Naive thymus-derived CD8-positive, alpha-beta T cell (primary cell): ENCODE measurements around the gene CCDC107. TPM values are rescaled to one million over a fixed set of nuclear protein-coding genes. Genes with fewer than 3 reads are reported as not detected.
"Not testable (repeated sequence)": the region's sequence is repeated elsewhere in the genome, so short reads cannot be mapped to it uniquely, and the experiment has no call there.

Experiments used
- ATAC-seq, 2 donors: fragments of 150-1000 bp; cut with Tn5 transposase in 1 of 2; sonication (Bioruptor Pico), chemical (Tn5 transposase) in 1 of 2; 1 replicate in 1 of 2; 2 replicates in 1 of 2; pipeline ENCODE4 v1.10.0; 2021; ENCODE audit warnings: mild to moderate bottlenecking in 2 of 2, moderate library complexity in 2 of 2
- POLR2A ChIA-PET: fragments of 350-600 bp; sonication (Branson Sonifier 250); formaldehyde crosslinking; loops from one replicate; lab custom pipeline; 2021; ENCODE audit warnings: antibody characterized with exemption; lab: Charles Lee
- DNase-seq, 10 donors: peaks; one replicate each; pipeline versions ENCODE4 v3.0.0 to v3.0.0-alpha.2; 2020 to 2022
- H3K27ac Mint-ChIP-seq, 10 donors: one replicate each; pipeline ENCODE4 v1.8.0; 2020 to 2022; ENCODE audit warnings: mild to moderate bottlenecking in 10 of 10, mixed read lengths in 10 of 10, moderate library complexity in 4 of 10, inconsistent platforms in 1 of 10
- H3K27me3 Mint-ChIP-seq, 5 donors: one replicate each; pipeline ENCODE4 v1.8.0; 2021 to 2022; ENCODE audit warnings: mixed read lengths in 5 of 5
- H3K36me3 Mint-ChIP-seq, 3 donors: one replicate each; pipeline ENCODE4 v1.8.0; 2020 to 2022; ENCODE audit warnings: mixed read lengths in 3 of 3, mild to moderate bottlenecking in 2 of 3, inconsistent platforms in 1 of 3
- H3K4me1 Mint-ChIP-seq, 4 donors: one replicate each; pipeline ENCODE4 v1.8.0; 2021 to 2022; ENCODE audit warnings: mixed read lengths in 4 of 4
- H3K4me3 Mint-ChIP-seq, 10 donors: one replicate each; pipeline ENCODE4 v1.8.0; 2020 to 2022; ENCODE audit warnings: mild to moderate bottlenecking in 10 of 10, mixed read lengths in 10 of 10, moderate library complexity in 6 of 10, inconsistent platforms in 1 of 10
- H3K9me3 Mint-ChIP-seq, 9 donors: one replicate each; pipeline ENCODE4 v1.8.0; 2020 to 2022; ENCODE audit warnings: mixed read lengths in 9 of 9, mild to moderate bottlenecking in 3 of 9, inconsistent platforms in 1 of 9, moderate library complexity in 1 of 9
- polyA plus RNA-seq, 3 donors: library from polyadenylated mRNA; unstranded; fragments of 300-500 nt; fragmentation: Illumina TruSeq; gene quantifications; one replicate each; pipeline ENCODE4 v1.2.3, GENCODE V29; 2021
- total RNA-seq, 8 experiments: library from RNA in 2 of 8; stranded (reverse) in 2 of 8; gene quantifications; one replicate each; pipeline ENCODE4 v1.2.3 and lab custom pipeline; 2021 to 2026

CCDC107 gene
- total and polyA plus RNA-seq, 5 experiments from 2014 or later = 13.8 to 59.0 (median 45.9) TPM

DNA sequence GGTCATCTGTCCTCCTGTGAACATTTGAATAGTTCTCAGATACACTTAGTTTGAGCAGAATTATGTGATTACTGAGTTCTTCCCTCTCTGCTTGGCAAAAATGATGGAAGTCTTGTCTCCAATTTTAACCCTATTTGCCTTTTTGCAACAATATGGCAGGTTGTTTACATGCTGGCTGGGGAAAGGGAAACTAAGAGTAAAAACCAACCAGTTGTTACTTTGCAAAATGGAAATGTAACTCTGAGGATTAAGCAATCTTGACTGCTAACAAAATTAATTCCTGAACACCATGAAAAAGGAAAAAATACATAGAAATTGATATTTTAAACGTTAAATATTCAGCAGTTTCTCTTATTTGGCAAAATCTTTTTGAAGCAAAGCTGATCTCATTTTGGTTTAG is 18.5 kb upstream of the CCDC107 start:
- no peak for ATAC-seq
- peaks cover 0 to 4% (median 2%) of the 10 kb centered on the region in 3 donors for H3K36me3 Mint-ChIP-seq
- peak overlapping the region in 9 of 10 donors; percentile 24 to 93 (median 81) for H3K27ac Mint-ChIP-seq
- no peak for DNase-seq
- no peaks in the 10 kb centered on the region for H3K27me3 Mint-ChIP-seq
- POLR2A ChIA-PET = interaction anchor here (1.0 to 2.5 kb wide), 5 partner anchors 8 to 92 kb away, joined by 4 to 7 read pairs (median 6); partner anchors contain the start of genes CCDC107, RMRP, SIT1 and TESK1
- no peaks in the 10 kb centered on the region for H3K9me3 Mint-ChIP-seq
- H3K4me1 Mint-ChIP-seq = peaks cover 22 to 94% (median 63%) of the 10 kb centered on the region in 4 donors
- peak overlapping the region in 7 of 10 donors; percentile 1 to 66 (median 50) for H3K4me3 Mint-ChIP-seq

GRCh38 chr9:35640431-35640830 is 17.7 kb upstream of the CCDC107 start:
- H3K4me1 Mint-ChIP-seq = peaks cover 20 to 93% (median 64%) of the 10 kb centered on the region in 4 donors
- H3K9me3 Mint-ChIP-seq, H3K4me3 Mint-ChIP-seq, DNase-seq, H3K27me3 Mint-ChIP-seq, H3K36me3 Mint-ChIP-seq, ATAC-seq: not testable (repeated sequence)
- POLR2A ChIA-PET = interaction anchor here (2.0 to 2.5 kb wide), 2 partner anchors 18 to 35 kb away, joined by 4 to 7 read pairs; partner anchors contain the start of genes CCDC107, RMRP and TESK1
- H3K27ac Mint-ChIP-seq = peak overlapping the region in 5 of 10 donors; percentile 15 to 92 (median 67)

DNA sequence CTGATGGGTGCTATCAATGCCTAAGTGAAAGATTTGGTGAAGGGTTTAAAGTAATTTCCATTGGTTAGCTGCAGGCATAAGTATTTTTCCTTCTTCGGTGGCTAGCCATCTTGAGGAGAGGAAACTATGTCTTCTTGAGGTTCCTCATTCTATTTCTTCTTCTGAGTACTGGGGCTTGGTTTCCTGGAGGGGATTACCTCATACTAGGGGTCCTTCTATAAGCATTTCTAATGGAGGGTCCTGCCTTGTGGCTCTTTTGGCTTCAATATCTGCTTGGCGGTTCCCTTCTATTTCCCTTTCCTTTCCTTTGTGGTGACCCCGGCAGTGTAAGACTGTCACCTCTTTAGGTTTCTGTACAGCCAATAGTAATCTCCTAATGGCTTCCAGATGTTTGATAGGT is 16.6 kb upstream of the CCDC107 start:
- DNase-seq, POLR2A ChIA-PET, H3K27me3 Mint-ChIP-seq, H3K4me3 Mint-ChIP-seq, ATAC-seq, H3K36me3 Mint-ChIP-seq, H3K9me3 Mint-ChIP-seq: not testable (repeated sequence)
- Mint-ChIP-seq H3K27ac (peak overlapping the region in 4 of 10 donors; percentile 27 to 69 (median 54)), H3K4me1 (peaks cover 22 to 93% (median 62%) of the 10 kb centered on the region in 4 donors)

GRCh38 chr9:35643046-35643445 is 15.0 kb upstream of the CCDC107 start:
- DNase-seq (no peak), ATAC-seq (no peak)
- POLR2A ChIA-PET = interaction anchor here (0.6 to 8.6 kb wide), 3 partner anchors 13 to 24 kb away, joined by 3 to 180 read pairs (median 4); partner anchors contain the start of genes CCDC107 and RMRP
- Mint-ChIP-seq H3K4me3 (peak overlapping the region in 1 of 10 donors; percentile 4), H3K27ac (peak overlapping the region in 3 of 10 donors; percentile 38 to 62 (median 50)), H3K9me3 (no peaks in the 10 kb centered on the region), H3K4me1 (peaks cover 25 to 89% (median 57%) of the 10 kb centered on the region in 4 donors), H3K27me3 (no peaks in the 10 kb centered on the region), H3K36me3 (peaks cover 0 to 4% (median 2%) of the 10 kb centered on the region in 3 donors)

DNA sequence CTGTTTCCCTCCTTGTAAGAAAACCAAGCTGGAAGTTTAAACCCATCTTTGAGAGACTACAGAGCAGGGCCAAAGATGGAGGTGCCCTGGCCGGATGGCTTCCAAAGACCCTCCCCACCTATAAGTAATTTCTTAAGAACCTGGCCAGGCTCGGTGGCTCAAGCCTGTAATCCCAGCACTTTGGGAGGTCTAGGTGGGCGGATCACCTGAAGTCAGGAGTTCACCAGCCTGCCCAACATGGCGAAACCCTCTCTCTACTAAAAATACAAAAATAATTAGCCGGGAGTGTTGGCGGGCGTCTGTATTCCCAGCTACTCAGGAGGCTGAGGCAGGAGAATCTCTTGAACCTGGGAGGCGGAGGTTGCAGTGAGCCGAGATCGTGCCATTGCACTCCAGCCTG is 12.4 kb upstream of the CCDC107 start:
- H3K27ac Mint-ChIP-seq = peak overlapping the region; percentile 95 to 98 (median 96)
- not testable (repeated sequence) for ATAC-seq, H3K9me3 Mint-ChIP-seq, H3K36me3 Mint-ChIP-seq, DNase-seq, H3K27me3 Mint-ChIP-seq
- peak overlapping the region; percentile 89 to 98 (median 96) for H3K4me3 Mint-ChIP-seq
- peaks cover 26 to 85% (median 53%) of the 10 kb centered on the region in 4 donors for H3K4me1 Mint-ChIP-seq
- POLR2A ChIA-PET = interaction anchor here (0.6 to 8.6 kb wide), 18 partner anchors 13 to 185 kb away, joined by 3 to 180 read pairs (median 6); partner anchors contain the start of genes CCDC107, CD72, CREB3 and RMRP

DNA sequence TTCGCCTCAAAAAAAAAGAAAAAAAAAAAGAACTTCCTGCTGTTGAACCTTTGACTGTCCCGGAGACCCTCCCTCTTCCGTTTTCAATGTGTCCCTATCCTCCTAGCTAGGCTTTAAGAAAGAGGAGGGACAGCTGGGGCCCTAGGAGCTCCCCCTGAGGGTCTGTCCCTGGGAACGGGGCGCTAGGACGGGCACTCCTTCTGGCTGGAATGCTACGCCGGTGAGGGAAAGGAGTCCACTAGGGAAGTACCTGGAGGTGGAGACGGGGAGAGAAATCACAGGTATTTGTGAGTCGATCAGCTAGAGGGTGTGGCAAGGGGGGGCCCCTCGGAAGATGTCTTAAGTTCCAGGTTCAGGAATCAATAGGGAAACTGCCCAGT is 11.9 kb upstream of the CCDC107 start:
- H3K4me1 Mint-ChIP-seq = peaks cover 29 to 85% (median 54%) of the 10 kb centered on the region in 4 donors
- POLR2A ChIA-PET = interaction anchor here (0.6 to 8.6 kb wide), 17 partner anchors 13 to 185 kb away, joined by 3 to 180 read pairs (median 8); partner anchors contain the start of genes CCDC107, CD72, CREB3 and RMRP
- H3K27me3 Mint-ChIP-seq = no peaks in the 10 kb centered on the region
- peaks cover 0 to 3% (median 0%) of the 10 kb centered on the region in 3 donors for H3K36me3 Mint-ChIP-seq
- peak overlapping the region; percentile 89 to 98 (median 96) for H3K4me3 Mint-ChIP-seq
- DNase-seq = peak in 1 of 10 donors; percentile 27
- no peaks in the 10 kb centered on the region for H3K9me3 Mint-ChIP-seq
- peak overlapping the region; percentile 95 to 98 (median 96) for H3K27ac Mint-ChIP-seq
- ATAC-seq = no peak

DNA sequence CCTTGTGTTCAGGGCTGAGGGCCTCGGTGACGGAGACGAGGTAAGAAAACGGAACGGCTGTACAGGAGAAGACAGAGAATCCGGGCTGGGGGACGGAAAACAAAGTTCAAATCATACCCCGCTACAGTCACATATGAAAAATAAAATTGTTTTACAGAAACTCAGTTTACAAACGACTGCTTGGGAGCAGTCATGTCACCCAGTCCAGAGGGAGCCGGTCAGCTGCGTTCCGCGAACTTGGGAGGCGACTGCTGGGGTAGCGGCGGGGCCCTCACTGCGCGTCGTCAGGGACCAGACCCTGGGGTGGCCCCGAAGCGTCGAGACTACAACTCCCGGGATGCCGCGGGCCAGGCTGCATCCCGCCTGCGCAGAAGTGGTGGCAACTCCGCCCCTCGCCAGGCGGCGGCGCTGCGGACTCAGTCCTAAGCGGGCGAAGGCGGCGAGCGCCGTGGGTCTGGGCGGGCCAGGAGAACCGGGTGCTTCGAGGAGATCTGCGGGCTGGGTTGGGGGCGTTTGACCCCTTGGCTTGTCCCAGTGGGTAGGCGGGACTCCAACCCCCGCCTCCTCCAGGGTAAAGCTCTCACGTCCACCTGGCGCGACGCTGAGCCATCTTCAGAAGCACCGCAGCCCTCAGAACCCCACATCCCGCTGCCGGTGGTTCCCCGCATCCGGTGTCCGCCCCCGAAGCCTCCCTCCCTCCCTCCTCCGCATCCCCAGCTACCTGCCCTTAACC is 11.4 kb upstream of the CCDC107 start:
- Mint-ChIP-seq H3K27ac (peak overlapping the region; percentile 95 to 98 (median 96)), H3K27me3 (no peaks in the 10 kb centered on the region), H3K36me3 (peaks cover 0 to 3% (median 0%) of the 10 kb centered on the region in 3 donors), H3K4me1 (peaks cover 32 to 85% (median 55%) of the 10 kb centered on the region in 4 donors), H3K4me3 (peak overlapping the region; percentile 89 to 98 (median 96)), H3K9me3 (no peaks in the 10 kb centered on the region)
- POLR2A ChIA-PET = interaction anchor here (0.5 to 8.6 kb wide), 26 partner anchors 8 to 1009 kb away, joined by 3 to 180 read pairs (median 6); partner anchors contain the start of genes CCDC107, CD72, CREB3 and RMRP
- DNase-seq (peak; percentile 83 to 96 (median 92)), ATAC-seq (peak; percentile 81 to 83)

GRCh38 chr9:35649431-35650340 is 8.4 kb upstream of the CCDC107 start:
- Mint-ChIP-seq H3K36me3 (peaks cover 0 to 3% (median 0%) of the 10 kb centered on the region in 3 donors), H3K27ac (peak overlapping the region; percentile 90 to 98 (median 96)), H3K9me3 (no peaks in the 10 kb centered on the region), H3K4me1 (peaks cover 32 to 78% (median 58%) of the 10 kb centered on the region in 4 donors), H3K27me3 (no peaks in the 10 kb centered on the region), H3K4me3 (peak overlapping the region; percentile 89 to 98 (median 94))
- POLR2A ChIA-PET = interaction anchor here (0.7 to 8.6 kb wide), 24 partner anchors 9 to 570 kb away, joined by 3 to 180 read pairs (median 4); partner anchors contain the start of genes ARHGEF39, CCDC107, CD72 and CREB3
- peak in 8 of 10 donors; percentile 28 to 76 (median 52) for DNase-seq
- peak; percentile 18 to 23 for ATAC-seq

- H3K27ac Mint-ChIP-seq = peak within 1 kb of the TSS; percentile 93 to 98 (median 96)
- POLR2A ChIA-PET = interaction anchor here (0.8 to 8.6 kb wide), 19 partner anchors 8 to 571 kb away, joined by 3 to 180 read pairs (median 6); partner anchors contain the start of genes ARHGEF39, CCDC107, CD72 and CREB3
- no peaks in the 10 kb centered on the region for H3K27me3 Mint-ChIP-seq
- no peaks in the 10 kb centered on the region for H3K9me3 Mint-ChIP-seq
- peaks cover 0 to 3% (median 0%) of the 10 kb centered on the region in 3 donors for H3K36me3 Mint-ChIP-seq
- DNase-seq = peak in 5 of 10 donors; percentile 46 to 65 (median 48)
- ATAC-seq = no peak
- H3K4me1 Mint-ChIP-seq = peaks cover 32 to 73% (median 56%) of the 10 kb centered on the region in 4 donors
- H3K4me3 Mint-ChIP-seq = peak within 1 kb of the TSS; percentile 89 to 98 (median 94)
These were observed 7.5 kb upstream of the CCDC107 start, which contains the start of gene SIT1 for GRCh38 chr9:35650341-35651158. Gene SIT1, minus strand, starts transcription at chr9:35650931. Its CDS starts 78 bp downstream, at chr9:35650853.

DNA sequence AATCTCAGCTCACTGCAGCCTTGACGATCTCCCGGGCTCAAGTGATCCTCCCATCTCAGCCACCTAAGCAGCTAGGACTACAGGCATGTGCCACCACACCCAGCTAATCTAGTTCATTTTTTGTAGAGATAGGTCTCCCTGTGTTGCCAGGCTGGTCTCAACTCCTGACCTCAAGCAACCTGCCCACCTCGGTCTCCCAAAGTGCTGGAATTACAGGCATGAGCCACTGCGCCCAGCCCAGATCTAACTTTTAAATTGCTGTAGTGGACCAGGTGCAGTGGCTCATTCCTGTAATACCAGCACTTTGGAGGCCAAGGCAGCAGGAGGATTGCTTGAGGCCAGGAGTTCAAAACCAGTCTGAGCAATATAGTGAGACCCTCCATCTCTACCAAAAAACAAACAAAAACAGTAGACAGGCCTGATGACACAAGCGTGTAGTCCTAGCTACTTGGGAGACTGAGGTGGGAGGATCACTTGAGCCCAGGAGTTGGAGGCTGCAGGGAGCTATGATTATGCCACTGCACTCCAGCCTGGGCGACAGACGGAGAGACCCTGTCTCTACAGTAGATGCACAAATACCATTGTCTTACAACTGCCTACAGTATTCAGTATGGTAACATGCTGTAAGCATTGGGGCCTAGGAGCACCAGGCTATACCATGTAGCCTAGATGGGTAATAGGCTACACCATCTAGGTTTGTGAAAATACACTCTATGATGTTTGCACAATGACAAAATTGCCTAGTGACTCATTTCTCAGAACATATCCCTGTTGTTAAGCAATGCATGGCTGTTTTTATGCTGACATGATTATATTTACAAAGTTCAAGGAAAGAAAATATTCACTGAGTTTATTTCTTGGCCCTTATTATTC is 5.9 kb upstream of the CCDC107 start:
- POLR2A ChIA-PET = interaction anchor here (0.7 to 4.1 kb wide), 3 partner anchors 12 to 79 kb away, joined by 3 to 36 read pairs (median 4); partner anchors contain the start of genes CREB3 and TLN1
- DNase-seq = no peak
- H3K4me1 Mint-ChIP-seq = peaks cover 36 to 75% (median 62%) of the 10 kb centered on the region in 4 donors
- ATAC-seq = no peak
- peaks cover 0 to 3% (median 0%) of the 10 kb centered on the region in 3 donors for H3K36me3 Mint-ChIP-seq
- H3K9me3 Mint-ChIP-seq = no peaks in the 10 kb centered on the region
- no peaks in the 10 kb centered on the region for H3K27me3 Mint-ChIP-seq
- peak overlapping the region in 9 of 10 donors; percentile 49 to 96 (median 93) for H3K27ac Mint-ChIP-seq
- peak overlapping the region; percentile 28 to 98 (median 93) for H3K4me3 Mint-ChIP-seq
